ENCODE results near the gene RABL2B.
A peak's percentile ranks its signal among the peaks of the same experiment; 100 is the strongest.
"Not testable (repeated sequence)": the region's sequence is repeated elsewhere in the genome, so short reads cannot be mapped to it uniquely, and the experiment has no call there.

DNA sequence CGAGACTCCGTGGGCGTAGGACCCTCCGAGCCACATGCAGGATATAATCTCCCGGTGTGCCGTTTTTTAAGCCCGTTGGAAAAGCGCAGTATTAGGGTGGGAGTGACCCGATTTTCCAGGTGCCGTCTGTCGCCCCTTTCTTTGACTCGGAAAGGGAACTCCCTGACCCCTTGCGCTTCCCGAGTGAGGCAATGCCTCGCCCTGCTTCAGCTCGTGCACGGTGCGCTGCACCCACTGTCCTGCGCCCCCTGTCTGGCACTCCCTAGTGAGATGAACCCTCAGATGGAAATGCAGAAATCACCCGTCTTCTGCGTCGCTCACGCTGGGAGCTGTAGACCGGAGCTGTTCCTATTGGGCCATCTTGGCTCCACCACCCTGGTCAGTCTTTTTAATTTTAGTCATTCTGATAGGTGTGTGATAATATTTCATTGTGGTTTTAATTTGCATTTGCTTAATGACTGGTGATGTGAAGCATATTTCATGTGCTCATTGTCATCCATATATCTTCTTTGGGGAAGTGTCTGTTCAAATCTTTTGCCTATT, 26.4 kb downstream of the RABL2B start:
- TF ChIP-seq, protein P1, sequence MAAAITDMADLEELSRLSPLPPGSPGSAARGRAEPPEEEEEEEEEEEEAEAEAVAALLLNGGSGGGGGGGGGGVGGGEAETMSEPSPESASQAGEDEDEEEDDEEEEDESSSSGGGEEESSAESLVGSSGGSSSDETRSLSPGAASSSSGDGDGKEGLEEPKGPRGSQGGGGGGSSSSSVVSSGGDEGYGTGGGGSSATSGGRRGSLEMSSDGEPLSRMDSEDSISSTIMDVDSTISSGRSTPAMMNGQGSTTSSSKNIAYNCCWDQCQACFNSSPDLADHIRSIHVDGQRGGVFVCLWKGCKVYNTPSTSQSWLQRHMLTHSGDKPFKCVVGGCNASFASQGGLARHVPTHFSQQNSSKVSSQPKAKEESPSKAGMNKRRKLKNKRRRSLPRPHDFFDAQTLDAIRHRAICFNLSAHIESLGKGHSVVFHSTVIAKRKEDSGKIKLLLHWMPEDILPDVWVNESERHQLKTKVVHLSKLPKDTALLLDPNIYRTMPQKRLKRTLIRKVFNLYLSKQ (tag by site-specific recombination; IDR thresholded peaks at IDR 0.05; ENCODE audit: borderline replicate concordance), result not testable (repeated sequence)
- TF ChIP-seq ZNF792 (tag by site-specific recombination; IDR thresholded peaks at IDR 0.05); ZNF521 (tag by site-specific recombination; IDR thresholded peaks at IDR 0.05); ZNF10 (tag by site-specific recombination; IDR thresholded peaks at IDR 0.05); ZNF174 (tag by site-specific recombination; IDR thresholded peaks at IDR 0.05); ZNF121 (tag by site-specific recombination; IDR thresholded peaks at IDR 0.05); ZNF223 (tag by site-specific recombination; IDR thresholded peaks at IDR 0.05); SETDB1 (IDR thresholded peaks at IDR 0.05; ENCODE audit: insufficient read length, low read length); ZNF274 (IDR thresholded peaks at IDR 0.05; ENCODE audit: low read length); ZNF274 (tag by site-specific recombination; IDR thresholded peaks at IDR 0.05; ENCODE audit: borderline replicate concordance); ZNF184 (tag by site-specific recombination; IDR thresholded peaks at IDR 0.05): not testable (repeated sequence)
- TF ChIP-seq, protein P2, sequence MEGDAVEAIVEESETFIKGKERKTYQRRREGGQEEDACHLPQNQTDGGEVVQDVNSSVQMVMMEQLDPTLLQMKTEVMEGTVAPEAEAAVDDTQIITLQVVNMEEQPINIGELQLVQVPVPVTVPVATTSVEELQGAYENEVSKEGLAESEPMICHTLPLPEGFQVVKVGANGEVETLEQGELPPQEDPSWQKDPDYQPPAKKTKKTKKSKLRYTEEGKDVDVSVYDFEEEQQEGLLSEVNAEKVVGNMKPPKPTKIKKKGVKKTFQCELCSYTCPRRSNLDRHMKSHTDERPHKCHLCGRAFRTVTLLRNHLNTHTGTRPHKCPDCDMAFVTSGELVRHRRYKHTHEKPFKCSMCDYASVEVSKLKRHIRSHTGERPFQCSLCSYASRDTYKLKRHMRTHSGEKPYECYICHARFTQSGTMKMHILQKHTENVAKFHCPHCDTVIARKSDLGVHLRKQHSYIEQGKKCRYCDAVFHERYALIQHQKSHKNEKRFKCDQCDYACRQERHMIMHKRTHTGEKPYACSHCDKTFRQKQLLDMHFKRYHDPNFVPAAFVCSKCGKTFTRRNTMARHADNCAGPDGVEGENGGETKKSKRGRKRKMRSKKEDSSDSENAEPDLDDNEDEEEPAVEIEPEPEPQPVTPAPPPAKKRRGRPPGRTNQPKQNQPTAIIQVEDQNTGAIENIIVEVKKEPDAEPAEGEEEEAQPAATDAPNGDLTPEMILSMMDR (tag by site-specific recombination; IDR thresholded peaks at IDR 0.05), result peak; percentile 94
- TF ChIP-seq, protein P3, sequence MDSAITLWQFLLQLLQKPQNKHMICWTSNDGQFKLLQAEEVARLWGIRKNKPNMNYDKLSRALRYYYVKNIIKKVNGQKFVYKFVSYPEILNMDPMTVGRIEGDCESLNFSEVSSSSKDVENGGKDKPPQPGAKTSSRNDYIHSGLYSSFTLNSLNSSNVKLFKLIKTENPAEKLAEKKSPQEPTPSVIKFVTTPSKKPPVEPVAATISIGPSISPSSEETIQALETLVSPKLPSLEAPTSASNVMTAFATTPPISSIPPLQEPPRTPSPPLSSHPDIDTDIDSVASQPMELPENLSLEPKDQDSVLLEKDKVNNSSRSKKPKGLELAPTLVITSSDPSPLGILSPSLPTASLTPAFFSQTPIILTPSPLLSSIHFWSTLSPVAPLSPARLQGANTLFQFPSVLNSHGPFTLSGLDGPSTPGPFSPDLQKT (IDR thresholded peaks at IDR 0.05; ENCODE audit: borderline replicate concordance, low read depth, low read length), result not testable (repeated sequence)
- peak; percentile 30; the same call in 1 of the 2 replicates for TF ChIP-seq KLF16 (tag by site-specific recombination; IDR thresholded peaks at IDR 0.05)
- TF ChIP-seq, protein P4, sequence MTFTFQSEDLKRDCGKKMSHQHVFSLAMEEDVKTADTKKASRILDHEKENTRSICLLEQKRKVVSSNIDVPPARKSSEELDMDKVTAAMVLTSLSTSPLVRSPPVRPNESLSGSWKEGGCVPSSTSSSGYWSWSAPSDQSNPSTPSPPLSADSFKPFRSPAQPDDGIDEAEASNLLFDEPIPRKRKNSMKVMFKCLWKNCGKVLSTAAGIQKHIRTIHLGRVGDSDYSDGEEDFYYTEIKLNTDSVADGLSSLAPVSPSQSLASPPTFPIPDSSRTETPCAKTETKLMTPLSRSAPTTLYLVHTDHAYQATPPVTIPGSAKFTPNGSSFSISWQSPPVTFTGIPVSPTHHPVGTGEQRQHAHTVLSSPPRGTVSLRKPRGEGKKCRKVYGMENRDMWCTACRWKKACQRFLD (tag by site-specific recombination; IDR thresholded peaks at IDR 0.05), result not testable (repeated sequence)
